SK-N-SH (cell line): Measurements from ENCODE around the gene MYO16.

Experiments
- CHD2 ChIP-seq: fragments of 150-350 bp; IDR thresholded peaks from 2 replicates; pipeline ENCODE4 v1.6.1; 2018; ENCODE audit warnings: low read length; ENCODE audit not compliant: partially characterized antibody
- CTCF ChIP-seq: fragments of 200-600 bp; sonication (generic); IDR thresholded peaks from 2 replicates; pipeline ENCODE4 v1.6.1; 2017; ENCODE audit warnings: antibody characterized with exemption, mild to moderate bottlenecking, moderate library complexity
- ELF1 ChIP-seq: IDR thresholded peaks from 2 replicates; pipeline ENCODE4 v1.4.0; 2012
- EP300 ChIP-seq, 2 experiments: IDR thresholded peaks; 2 replicates each; pipeline versions ENCODE4 v1.4.0 to v1.6.1; 2012; ENCODE audit warnings: borderline replicate concordance in 1 of 2, low read depth in 1 of 2, low read length in 1 of 2
- EZH2phosphoT487 ChIP-seq: fragments of 200-600 bp; sonication (generic); IDR thresholded peaks from 2 replicates; pipeline ENCODE4 v1.6.1; 2017; ENCODE audit warnings: low read depth, mixed run types, mild to moderate bottlenecking, antibody characterized with exemption, moderate library complexity, borderline replicate concordance
- FOXM1 ChIP-seq: IDR thresholded peaks from 2 replicates; pipeline ENCODE4 v1.4.0; 2012; ENCODE audit warnings: low read depth, mild to moderate bottlenecking
- JUND ChIP-seq: IDR thresholded peaks from 2 replicates; pipeline ENCODE4 v1.4.0; 2012
- POLR2AphosphoS5 ChIP-seq: IDR thresholded peaks from 2 replicates; pipeline ENCODE4 v1.6.1; 2012; ENCODE audit warnings: low read depth, low read length
- TAF1 ChIP-seq: IDR thresholded peaks from 2 replicates; pipeline ENCODE4 v1.6.1; 2012; ENCODE audit warnings: low read depth, mild to moderate bottlenecking, low read length, moderate library complexity, borderline replicate concordance
- USF1 ChIP-seq: IDR thresholded peaks from 2 replicates; pipeline ENCODE4 v1.4.0; 2012; ENCODE audit warnings: low read depth, borderline replicate concordance
- YY1 ChIP-seq: IDR thresholded peaks from 2 replicates; pipeline ENCODE4 v1.4.0; 2012; ENCODE audit warnings: low read depth, mild to moderate bottlenecking
- ZBTB33 ChIP-seq: IDR thresholded peaks from 2 replicates; pipeline ENCODE4 v1.4.0; 2012; ENCODE audit warnings: low read depth, borderline replicate concordance

- TF ChIP-seq CTCF (no peak), TAF1 (no peak), JUND (no peak), ELF1 (no peak), ZBTB33 (no peak), USF1 (no peak), CHD2 (no peak), EZH2phosphoT487 (no peak), YY1 (no peak), EP300 (IDR thresholded peaks at IDR 0.05; ENCODE audit: borderline replicate concordance in 1 of 2, low read depth in 1 of 2, low read length in 1 of 2) (no peak), FOXM1 (no peak), POLR2AphosphoS5 (no peak)
These were observed 222.2 kb downstream of the MYO16 start for GRCh38 chr13:108851660-108852059.
